ENCODE results near the gene PIMREG. TPM values are rescaled to one million over a fixed set of nuclear protein-coding genes. Genes with fewer than 3 reads are reported as not detected.

The PIMREG gene
- total RNA-seq, 1 donor from 2014 or later, result 10.4 TPM

- Histone ChIP-seq H3K27me3 (ENCODE audit: control insufficient read depth, insufficient read depth, low read length) (no peaks in the 10 kb centered on the region), H3K36me3 (ENCODE audit: control insufficient read depth, insufficient read depth, low read length) (no peaks in the 10 kb centered on the region), H3K4me3 (ENCODE audit: low read depth, low read length) (no peak overlapping the region)
- TF ChIP-seq CTCF (IDR thresholded peaks at IDR 0.05; ENCODE audit: insufficient read depth, low read length, poor library complexity, severe bottlenecking), result no peak
- no peak for DNase-seq (ENCODE audit: low read depth)
Measured at GRCh38 chr17:6470751-6471521, 26.7 kb downstream of the PIMREG start.

- Histone ChIP-seq H3K27me3 (ENCODE audit: control insufficient read depth, insufficient read depth, low read length) (no peaks in the 10 kb centered on the region), H3K36me3 (ENCODE audit: control insufficient read depth, insufficient read depth, low read length) (no peaks in the 10 kb centered on the region), H3K4me3 (ENCODE audit: low read depth, low read length) (no peak overlapping the region)
- no peak for DNase-seq (ENCODE audit: low read depth)
- no peak for TF ChIP-seq CTCF (IDR thresholded peaks at IDR 0.05; ENCODE audit: insufficient read depth, low read length, poor library complexity, severe bottlenecking)
Measured at GRCh38 chr17:6471531-6472465, 27.5 kb downstream of the PIMREG start.

GRCh38 chr17:6472517-6472916 is 28.3 kb downstream of the PIMREG start:
- no peaks in the 10 kb centered on the region for H3K27me3 ChIP-seq (ENCODE audit: control insufficient read depth, insufficient read depth, low read length)
- TF ChIP-seq CTCF (IDR thresholded peaks at IDR 0.05; ENCODE audit: insufficient read depth, low read length, poor library complexity, severe bottlenecking), result no peak
- H3K4me3 ChIP-seq (ENCODE audit: low read depth, low read length), result no peak overlapping the region
- no peak for DNase-seq (ENCODE audit: low read depth)
- H3K36me3 ChIP-seq (ENCODE audit: control insufficient read depth, insufficient read depth, low read length), result no peaks in the 10 kb centered on the region

GRCh38 chr17:6473128-6473767 is 29.0 kb downstream of the PIMREG start:
- peak; percentile 94 for TF ChIP-seq CTCF (IDR thresholded peaks at IDR 0.05; ENCODE audit: insufficient read depth, low read length, poor library complexity, severe bottlenecking)
- Histone ChIP-seq H3K36me3 (ENCODE audit: control insufficient read depth, insufficient read depth, low read length) (no peaks in the 10 kb centered on the region), H3K4me3 (ENCODE audit: low read depth, low read length) (no peak overlapping the region), H3K27me3 (ENCODE audit: control insufficient read depth, insufficient read depth, low read length) (no peaks in the 10 kb centered on the region)
- DNase-seq (ENCODE audit: low read depth), result peak; percentile 16

- Histone ChIP-seq H3K27me3 (ENCODE audit: control insufficient read depth, insufficient read depth, low read length) (no peaks in the 10 kb centered on the region), H3K4me3 (ENCODE audit: low read depth, low read length) (no peak overlapping the region), H3K36me3 (ENCODE audit: control insufficient read depth, insufficient read depth, low read length) (no peaks in the 10 kb centered on the region)
- TF ChIP-seq CTCF (IDR thresholded peaks at IDR 0.05; ENCODE audit: insufficient read depth, low read length, poor library complexity, severe bottlenecking), result no peak
- DNase-seq (ENCODE audit: low read depth), result no peak
Measured at GRCh38 chr17:6474376-6474775, 30.1 kb downstream of the PIMREG start.
